H1 (cell line): ENCODE results near the gene MAGIX. TPM values are rescaled to one million over a fixed set of nuclear protein-coding genes. Genes with fewer than 3 reads are reported as not detected.

ENCODE experiments used
- CTCF ChIA-PET: fragments of 300-600 bp; sonication (Branson Sonifier 250); formaldehyde crosslinking; loops from one replicate; lab custom pipeline; 2021; ENCODE audit not compliant: partially characterized antibody; lab: Charles Lee
- POLR2A ChIA-PET: fragments of 300-600 bp; sonication (Branson Sonifier 250); formaldehyde crosslinking; loops from one replicate; lab custom pipeline; 2021; ENCODE audit warnings: inconsistent platforms; ENCODE audit not compliant: partially characterized antibody; lab: Charles Lee
- DNase-seq, 2 experiments: peaks; one replicate each; pipeline versions ENCODE4 v3.0.0 to v3.0.0-alpha.2; 2010 to 2022; ENCODE audit warnings: low spot score in 2 of 2, low read depth in 1 of 2, mixed read lengths in 1 of 2
- FAIRE-seq: peaks from 2 replicates; lab custom pipeline; 2011; peaks lifted over from hg19 to GRCh38; lab: Jason Lieb, UNC
- H2AFZ ChIP-seq: 2 replicates; pipeline ENCODE4 v1.8.1; 2012; ENCODE audit warnings: low read length, inconsistent platforms
- H2AK5ac ChIP-seq: 2 replicates; pipeline ENCODE4 v1.6.1; 2013; ENCODE audit warnings: low read depth, low read length
- H2BK120ac ChIP-seq: replicated peaks from 2 replicates; pipeline ENCODE3; 2013; ENCODE audit warnings: low read depth, low read length, inconsistent platforms
- H2BK12ac ChIP-seq: 2 replicates; pipeline ENCODE4 v1.6.1; 2013; ENCODE audit warnings: low read depth, low read length
- H2BK15ac ChIP-seq: 2 replicates; pipeline ENCODE4 v1.6.1; 2013; ENCODE audit warnings: low read length
- H2BK20ac ChIP-seq: 2 replicates; pipeline ENCODE4 v1.6.1; 2013; ENCODE audit warnings: low read length
- H2BK5ac ChIP-seq: 2 replicates; pipeline ENCODE4 v1.6.1; 2013; ENCODE audit warnings: low read depth, low read length
- H3K14ac ChIP-seq: 2 replicates; pipeline ENCODE4 v1.6.1; 2013; ENCODE audit warnings: inconsistent platforms; ENCODE audit not compliant: insufficient read length
- H3K18ac ChIP-seq: 2 replicates; pipeline ENCODE4 v1.6.1; 2013; ENCODE audit warnings: low read length; ENCODE audit errors: extremely low read depth
- H3K23ac ChIP-seq: 2 replicates; pipeline ENCODE4 v1.6.1; 2013; ENCODE audit warnings: inconsistent platforms; ENCODE audit not compliant: insufficient read length
- H3K23me2 ChIP-seq: 2 replicates; pipeline ENCODE4 v1.6.1; 2013; ENCODE audit warnings: low read depth, low read length
- H3K27ac ChIP-seq: 2 replicates; pipeline ENCODE4 v1.6.1; 2011; ENCODE audit warnings: low read depth, low read length, inconsistent platforms
- H3K27me3 ChIP-seq, 4 experiments: replicated peaks in 1 of 4; 1 replicate in 1 of 4; 2 replicates in 3 of 4; pipeline versions ENCODE4 v1.6.1 to v1.8.1; 2011 to 2013; ENCODE audit warnings: low read length in 3 of 4, mild to moderate bottlenecking in 3 of 4, inconsistent platforms in 2 of 4, mixed read lengths in 2 of 4, moderate library complexity in 1 of 4; ENCODE audit not compliant: control insufficient read depth in 3 of 4, insufficient read depth in 3 of 4; ENCODE audit errors: extremely low read depth in 1 of 4
- H3K36me3 ChIP-seq, 4 experiments: 2 replicates each; pipeline versions ENCODE4 v1.6.1 to v1.8.1; 2011 to 2013; ENCODE audit warnings: mild to moderate bottlenecking in 4 of 4, low read length in 3 of 4, moderate library complexity in 2 of 4, control low read depth in 1 of 4, inconsistent platforms in 1 of 4; ENCODE audit not compliant: insufficient read depth in 4 of 4, control insufficient read depth in 2 of 4
- H3K4ac ChIP-seq: replicated peaks from 2 replicates; pipeline ENCODE3; 2013; ENCODE audit warnings: low read length, low read depth, mixed read lengths, inconsistent platforms; ENCODE audit not compliant: insufficient read length
- H3K4me1 ChIP-seq, 4 experiments: replicated peaks in 1 of 4; 1 replicate in 1 of 4; 2 replicates in 3 of 4; pipeline versions ENCODE4 v1.6.1 to v1.8.1; 2011 to 2013; ENCODE audit warnings: low read length in 3 of 4, inconsistent platforms in 2 of 4, mixed read lengths in 1 of 4; ENCODE audit not compliant: insufficient read depth in 4 of 4, control insufficient read depth in 3 of 4
- H3K4me2 ChIP-seq, 2 experiments: 2 replicates each; pipeline versions ENCODE4 v1.6.1 to v1.8.1; 2011 to 2013; ENCODE audit warnings: low read depth in 2 of 2, low read length in 2 of 2, control low read depth in 1 of 2, inconsistent platforms in 1 of 2, mild to moderate bottlenecking in 1 of 2; ENCODE audit not compliant: insufficient read depth in 1 of 2
- H3K4me3 ChIP-seq, 4 experiments: fragments of 200-600, 300-600 bp in 1 of 4; sonication (generic), shearing (Covaris generic), sonication (Bioruptor Twin) in 1 of 4; 2 replicates each; pipeline versions ENCODE4 v1.5.1 to v1.8.1; 2011 to 2016; ENCODE audit warnings: low read length in 4 of 4, low read depth in 3 of 4, control low read depth in 2 of 4, inconsistent platforms in 2 of 4, mild to moderate bottlenecking in 2 of 4, mixed read lengths in 1 of 4, moderate library complexity in 1 of 4; ENCODE audit not compliant: insufficient read depth in 2 of 4; ENCODE audit errors: extremely low read depth in 1 of 4
- H3K56ac ChIP-seq: replicated peaks from 2 replicates; pipeline ENCODE3; 2013; ENCODE audit warnings: low read depth, mild to moderate bottlenecking, mixed read lengths, low read length, inconsistent platforms; ENCODE audit not compliant: insufficient read length
- H3K79me1 ChIP-seq: 2 replicates; pipeline ENCODE4 v1.6.1; 2013; ENCODE audit warnings: low read depth, low read length, control low read depth
- H3K79me2 ChIP-seq, 2 experiments: 2 replicates each; pipeline versions ENCODE4 v1.6.1 to v1.8.1; 2012 to 2013; ENCODE audit warnings: low read length in 2 of 2, mild to moderate bottlenecking in 2 of 2, inconsistent platforms in 1 of 2; ENCODE audit not compliant: insufficient read depth in 2 of 2, control insufficient read depth in 1 of 2
- H3K9ac ChIP-seq, 4 experiments: replicated peaks in 1 of 4; 1 replicate in 1 of 4; 2 replicates in 3 of 4; pipeline versions ENCODE4 v1.6.1 to v1.8.1; 2011 to 2013; ENCODE audit warnings: low read depth in 3 of 4, low read length in 3 of 4, control low read depth in 2 of 4, mild to moderate bottlenecking in 2 of 4, moderate library complexity in 2 of 4, inconsistent platforms in 1 of 4; ENCODE audit errors: extremely low read depth in 1 of 4
- H3K9me3 ChIP-seq, 2 experiments: 2 replicates each; pipeline versions ENCODE4 v1.6.1 to v1.8.1; 2012 to 2013; ENCODE audit warnings: mild to moderate bottlenecking in 2 of 2, moderate library complexity in 2 of 2, control low read depth in 1 of 2, inconsistent platforms in 1 of 2, low read depth in 1 of 2, low read length in 1 of 2, mixed read lengths in 1 of 2; ENCODE audit not compliant: insufficient read depth in 2 of 2
- H4K20me1 ChIP-seq, 2 experiments: replicated peaks in 1 of 2; 2 replicates each; pipeline versions ENCODE3 to v1.8.1; 2011 to 2013; ENCODE audit warnings: inconsistent platforms in 2 of 2, low read length in 2 of 2, mild to moderate bottlenecking in 1 of 2; ENCODE audit not compliant: insufficient read depth in 2 of 2, control insufficient read depth in 1 of 2
- H4K5ac ChIP-seq: 2 replicates; pipeline ENCODE4 v1.6.1; 2013; ENCODE audit warnings: low read length, low read depth, mixed read lengths, inconsistent platforms; ENCODE audit not compliant: insufficient read length
- H4K8ac ChIP-seq: 2 replicates; pipeline ENCODE4 v1.8.0; 2013; ENCODE audit warnings: mild to moderate bottlenecking, moderate library complexity, low read length, inconsistent platforms; ENCODE audit not compliant: insufficient read depth; ENCODE audit errors: extremely low read depth
- H4K91ac ChIP-seq: replicated peaks from 2 replicates; pipeline ENCODE3; 2013; ENCODE audit warnings: low read length, mixed read lengths, inconsistent platforms; ENCODE audit not compliant: insufficient read length
- FOSL1 ChIP-seq: IDR thresholded peaks from 2 replicates; pipeline ENCODE4 v1.6.1; 2011; ENCODE audit warnings: mild to moderate bottlenecking, low read depth, low read length, moderate library complexity; ENCODE audit not compliant: insufficient read depth
- JUN ChIP-seq: IDR thresholded peaks from 2 replicates; pipeline ENCODE4 v1.6.1; 2011; ENCODE audit warnings: low read depth, mild to moderate bottlenecking, improper control_type of control experiment, low read length
- POU5F1 ChIP-seq: IDR thresholded peaks from 2 replicates; pipeline ENCODE4 v1.6.1; 2011; ENCODE audit warnings: low read depth, mild to moderate bottlenecking, low read length, moderate library complexity
- TEAD4 ChIP-seq: IDR thresholded peaks from 2 replicates; pipeline ENCODE4 v1.6.1; 2012; ENCODE audit warnings: low read depth, low read length, inconsistent platforms, mixed read lengths
- WGBS, 2 experiments: shearing (Covaris generic) in 1 of 2; methylation state at CpG; one replicate each; pipeline versions ENCODE4 v1.1.6 to v1.1.7; 2013 to 2015; ENCODE audit warnings: low lambda C conversion rate in 2 of 2, mixed read lengths in 2 of 2, inconsistent platforms in 1 of 2, low coverage in 1 of 2, missing lambda C conversion rate in 1 of 2; ENCODE audit not compliant: insufficient replicate concordance in 2 of 2, insufficient coverage in 1 of 2, insufficient read length in 1 of 2; ENCODE audit errors: extremely low coverage in 1 of 2, missing lambda C conversion rate in 1 of 2; 5-methylcytosine and 5-hydroxymethylcytosine counted together
- polyA plus RNA-seq, 7 experiments: library from polyadenylated mRNA; depleted of rRNA in 3 of 7; stranded (reverse) in 5 of 7; unstranded in 2 of 7; fragments of >200 nt in 5 of 7; fragments of 200-250 nt in 2 of 7; gene quantifications; 1 replicate in 5 of 7; 2 replicates in 1 of 7; 4 replicates in 1 of 7; pipeline versions ENCODE4 v1.2.1 to v1.2.3, GENCODE V29; 2011 to 2013; ENCODE audit warnings: missing spikeins in 2 of 7, mixed read lengths in 2 of 7
- total RNA-seq: library from RNA; stranded (reverse); fragmentation: NEBNext Ultra II Directional; extraction: Animal tissue kit (Norgen Biotek cat#: 25700); gene quantifications from 2 replicates; pipeline ENCODE4 v1.2.1, GENCODE V29; 2021

The MAGIX gene
- total and polyA plus RNA-seq, 2 of the 8 experiments (the other 6 are each of a cell fraction or from before 2014, with no cell fraction given), result 0.37 to 1.1 TPM

DNA sequence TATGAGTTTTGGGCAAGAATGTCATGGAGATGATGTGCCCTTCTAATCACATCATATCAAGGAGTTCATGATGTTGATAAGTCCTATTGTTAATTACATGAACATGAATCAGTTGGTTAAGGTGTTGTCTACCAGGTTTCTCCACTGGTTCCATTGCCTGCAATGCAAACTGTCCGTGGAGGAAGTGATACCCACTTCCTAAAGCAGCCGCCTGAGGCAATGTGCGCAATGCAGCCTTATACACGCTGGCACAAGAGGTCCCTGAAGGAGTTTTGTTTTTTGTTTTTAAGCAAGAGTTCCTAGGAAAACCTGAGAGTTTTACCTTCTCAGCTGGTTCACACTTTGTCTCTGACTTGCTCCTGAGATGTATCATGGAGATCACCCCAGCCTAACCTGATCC, 33.1 kb upstream of the MAGIX start:
- ChIA-PET POLR2A (no interaction called here), CTCF (interaction anchor here (0.7 to 1.1 kb wide), 2 partner anchors 13 to 63 kb away, joined by 4 to 6 read pairs; no protein-coding TSS in a partner anchor)
- no peaks in the 10 kb centered on the region for H3K79me2 ChIP-seq
- H3K56ac ChIP-seq, result no peak overlapping the region
- no peaks in the 10 kb centered on the region for H3K36me3 ChIP-seq
- H3K4me3 ChIP-seq, result no peak overlapping the region
- H3K23ac ChIP-seq, result no peak overlapping the region
- no peak overlapping the region for H3K14ac ChIP-seq
- no peak overlapping the region for H2BK12ac ChIP-seq
- H4K20me1 ChIP-seq, result no peaks in the 10 kb centered on the region
- no peak for DNase-seq
- H2BK120ac ChIP-seq, result no peak overlapping the region
- H2BK20ac ChIP-seq, result no peak overlapping the region
- H2AFZ ChIP-seq, result no peak overlapping the region
- no peak overlapping the region for H2AK5ac ChIP-seq
- no peak overlapping the region for H4K8ac ChIP-seq
- H3K23me2 ChIP-seq, result no peaks in the 10 kb centered on the region
- FAIRE-seq, result no peak
- H4K5ac ChIP-seq, result no peak overlapping the region
- H3K4ac ChIP-seq, result no peak overlapping the region
- no peak overlapping the region for H3K27ac ChIP-seq
- no peak for TF ChIP-seq POU5F1
- no peak for TF ChIP-seq FOSL1
- no peak for TF ChIP-seq TEAD4
- TF ChIP-seq JUN, result no peak
- no peak overlapping the region for H3K4me2 ChIP-seq
- no peaks in the 10 kb centered on the region for H3K9me3 ChIP-seq
- H4K91ac ChIP-seq, result no peak overlapping the region
- H2BK5ac ChIP-seq, result no peak overlapping the region
- H3K9ac ChIP-seq, result no peak overlapping the region
- 97% methylated on average over 4 of the region's 4 CpGs; no CpG with 5 or more reads in 1 of the 2 experiments for WGBS, 2 experiments
- H3K18ac ChIP-seq, result no peak overlapping the region
- H2BK15ac ChIP-seq, result no peak overlapping the region
- no peaks in the 10 kb centered on the region for H3K4me1 ChIP-seq
- no peaks in the 10 kb centered on the region for H3K79me1 ChIP-seq
- H3K27me3 ChIP-seq, result no peaks in the 10 kb centered on the region
